ENCODE results near the gene ZNF519.
"Not testable (repeated sequence)": the region's sequence is repeated elsewhere in the genome, so short reads cannot be mapped to it uniquely, and the experiment has no call there.

The ZNF519 gene

GRCh38 chr18:14147935-14148865, 16.0 kb upstream of the ZNF519 start:
- DNase-seq (ENCODE audit: low spot score) = not testable (repeated sequence)

GRCh38 chr18:14146771-14147170, 14.5 kb upstream of the ZNF519 start:
- DNase-seq (ENCODE audit: low spot score) = not testable (repeated sequence)

DNA sequence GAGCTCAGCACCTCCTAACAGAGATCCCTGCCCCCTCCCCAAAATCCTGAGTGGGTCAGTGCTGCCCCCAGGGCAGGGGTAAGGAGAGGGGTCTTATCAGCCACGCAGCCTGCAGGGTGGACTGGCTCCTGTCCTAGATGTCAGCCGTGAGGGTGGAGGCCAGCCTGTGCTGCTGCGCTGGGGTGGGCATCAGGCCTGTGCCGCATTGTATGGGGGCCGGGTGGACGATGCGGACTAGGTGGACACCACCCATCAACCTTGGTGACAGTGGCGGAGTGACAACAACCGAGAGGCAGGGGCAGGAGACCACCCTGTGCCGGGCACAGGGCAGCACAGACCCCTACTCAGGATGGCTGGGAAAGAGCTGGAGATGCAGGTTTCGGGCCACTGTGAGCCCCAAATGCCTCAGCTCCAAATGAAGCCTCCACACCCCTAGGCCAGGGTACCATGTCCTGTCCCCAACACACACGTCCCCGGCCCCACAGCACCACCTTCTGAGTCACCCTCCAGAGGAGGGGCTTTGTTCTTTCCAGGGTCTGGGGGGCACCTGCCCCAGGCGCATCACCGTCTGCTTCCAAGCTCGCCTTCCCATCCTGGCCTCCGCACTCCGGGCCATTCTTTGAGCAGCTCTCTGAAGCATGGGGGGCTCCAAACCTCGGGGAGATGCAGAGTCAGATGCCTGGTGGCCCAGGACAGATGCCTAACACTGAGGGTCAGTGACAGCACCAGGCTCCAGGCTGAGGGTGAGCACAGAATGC, 13.5 kb upstream of the ZNF519 start:
- not testable (repeated sequence) for DNase-seq (ENCODE audit: low spot score)

GRCh38 chr18:14145021-14145420, 12.8 kb upstream of the ZNF519 start:
- not testable (repeated sequence) for DNase-seq (ENCODE audit: low spot score)

DNA sequence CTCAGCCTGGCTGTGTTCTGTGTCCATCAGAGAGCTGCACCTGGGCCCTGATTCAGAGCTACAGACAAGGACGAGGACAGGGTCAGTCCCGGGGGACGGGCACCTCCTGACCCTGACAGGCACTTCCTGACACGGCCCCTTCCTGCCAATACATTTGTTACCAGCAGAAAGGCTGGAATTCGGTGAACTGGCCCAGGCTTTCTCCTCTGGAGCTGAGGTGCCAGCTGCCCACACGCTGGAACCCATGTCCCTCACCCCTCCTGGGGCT, 12.3 kb upstream of the ZNF519 start:
- no peak for DNase-seq (ENCODE audit: low spot score)

GRCh38 chr18:14143871-14144627, 11.8 kb upstream of the ZNF519 start:
- not testable (repeated sequence) for DNase-seq (ENCODE audit: low spot score)

- not testable (repeated sequence) for DNase-seq (ENCODE audit: low spot score)
Observed at GRCh38 chr18:14143396-14143795, 11.2 kb upstream of the ZNF519 start.

GRCh38 chr18:14142177-14142576, 9.9 kb upstream of the ZNF519 start:
- not testable (repeated sequence) for DNase-seq (ENCODE audit: low spot score)

DNA sequence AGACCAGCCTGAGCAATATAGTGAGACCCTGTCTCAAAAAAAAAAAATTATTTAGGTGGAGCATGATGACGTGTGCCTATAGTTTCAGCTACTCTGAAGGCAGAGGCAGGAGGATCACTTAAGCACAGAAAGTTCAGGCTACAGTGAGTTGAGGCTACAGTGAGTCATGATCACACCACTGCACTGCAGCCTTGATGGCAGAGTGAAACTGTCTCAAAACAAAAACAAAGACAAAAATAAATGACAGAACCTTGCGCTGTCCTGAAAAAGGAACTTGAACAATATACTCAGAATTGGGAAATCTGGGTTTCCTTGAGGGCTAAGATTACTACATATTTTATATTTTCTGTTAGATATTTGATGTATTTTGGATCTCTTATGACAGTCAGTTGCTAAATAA, 7.3 kb upstream of the ZNF519 start:
- not testable (repeated sequence) for DNase-seq (ENCODE audit: low spot score)

DNA sequence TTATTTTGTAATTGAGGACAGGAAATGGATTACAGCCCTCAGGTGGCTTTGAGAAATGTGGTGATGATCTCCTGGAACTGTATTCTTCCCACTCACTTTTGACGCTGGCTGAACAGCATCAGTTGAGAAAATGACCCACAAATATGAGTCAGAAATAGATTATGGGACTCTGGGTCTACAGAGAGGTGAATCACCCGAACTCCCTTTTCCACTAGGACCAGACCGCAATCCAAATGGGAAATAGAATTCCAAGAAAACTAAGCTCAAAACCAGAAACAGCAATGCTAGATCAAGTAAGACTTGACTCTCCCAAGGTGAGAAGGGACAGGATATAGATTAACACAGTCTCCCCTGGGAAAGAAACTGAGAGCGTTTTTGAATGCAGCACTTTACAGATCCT, 5.7 kb upstream of the ZNF519 start:
- not testable (repeated sequence) for DNase-seq (ENCODE audit: low spot score)

- not testable (repeated sequence) for DNase-seq (ENCODE audit: low spot score)
Observed at GRCh38 chr18:14131696-14132270, 452 bp downstream of the ZNF519 start.

GRCh38 chr18:14130804-14131203, 1.4 kb downstream of the ZNF519 start:
- DNase-seq (ENCODE audit: low spot score) = not testable (repeated sequence)

GRCh38 chr18:14124689-14125088, 7.5 kb downstream of the ZNF519 start:
- no peak for DNase-seq (ENCODE audit: low spot score)

DNA sequence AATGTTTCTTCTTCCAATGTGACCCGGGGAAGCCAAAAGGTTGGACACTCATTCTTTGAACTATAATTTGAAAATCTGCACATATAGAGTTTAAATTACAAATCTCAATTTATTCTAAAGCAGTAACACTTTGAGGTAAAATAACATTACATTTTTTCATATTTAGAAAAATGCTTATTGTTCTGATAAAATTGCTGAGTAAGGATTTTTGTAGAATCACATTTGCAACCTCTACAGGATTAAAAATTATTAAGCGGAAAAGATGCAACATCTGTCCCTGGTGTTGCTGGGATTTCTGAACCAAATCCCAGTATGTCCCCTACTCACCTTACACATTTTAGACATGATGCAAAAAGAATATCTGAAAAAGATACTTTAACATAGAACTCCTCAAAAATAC, 10.1 kb downstream of the ZNF519 start:
- DNase-seq (ENCODE audit: low spot score) = no peak

- DNase-seq (ENCODE audit: low spot score) = no peak
Observed at GRCh38 chr18:14120926-14121325, 11.3 kb downstream of the ZNF519 start.

DNA sequence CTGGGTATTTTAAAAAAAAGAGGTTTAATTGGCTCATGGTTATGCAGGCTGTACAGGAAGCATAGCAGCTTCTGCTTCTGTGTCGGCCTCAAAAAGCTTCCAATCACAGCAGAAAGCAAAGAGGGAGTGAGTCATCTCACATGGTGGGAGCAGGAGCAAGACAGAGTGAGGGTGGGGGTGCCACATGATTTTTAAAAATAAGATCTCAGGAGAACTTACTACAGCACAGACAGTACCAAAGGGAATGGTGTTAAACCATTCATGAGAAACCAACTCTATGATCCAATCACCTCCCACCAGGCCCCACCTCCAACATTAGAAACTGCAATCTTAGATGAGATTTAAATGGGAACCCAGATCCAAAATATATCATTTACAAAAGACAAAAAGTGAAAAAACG, 14.6 kb downstream of the ZNF519 start:
- no peak for DNase-seq (ENCODE audit: low spot score)

DNA sequence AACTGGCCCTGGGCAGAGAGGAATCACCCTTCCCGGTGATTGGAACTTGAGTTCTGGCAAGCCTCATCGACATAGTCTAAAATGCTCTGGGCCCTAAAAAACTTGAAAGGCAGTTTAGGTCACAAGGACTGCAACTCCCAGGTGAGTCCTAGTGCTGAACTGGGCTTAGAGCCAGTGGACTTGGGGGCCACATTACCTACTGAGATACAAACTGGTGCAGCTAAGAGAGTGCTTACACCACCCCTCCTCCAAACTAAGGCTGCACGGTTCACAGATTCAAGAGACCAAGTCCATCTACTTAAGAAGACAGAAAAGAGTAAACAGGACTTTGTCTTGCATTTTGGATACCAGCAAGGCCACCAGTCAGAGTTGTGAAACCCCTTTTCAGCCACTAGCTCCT, 25.3 kb downstream of the ZNF519 start:
- no peak for DNase-seq (ENCODE audit: low spot score)

DNA sequence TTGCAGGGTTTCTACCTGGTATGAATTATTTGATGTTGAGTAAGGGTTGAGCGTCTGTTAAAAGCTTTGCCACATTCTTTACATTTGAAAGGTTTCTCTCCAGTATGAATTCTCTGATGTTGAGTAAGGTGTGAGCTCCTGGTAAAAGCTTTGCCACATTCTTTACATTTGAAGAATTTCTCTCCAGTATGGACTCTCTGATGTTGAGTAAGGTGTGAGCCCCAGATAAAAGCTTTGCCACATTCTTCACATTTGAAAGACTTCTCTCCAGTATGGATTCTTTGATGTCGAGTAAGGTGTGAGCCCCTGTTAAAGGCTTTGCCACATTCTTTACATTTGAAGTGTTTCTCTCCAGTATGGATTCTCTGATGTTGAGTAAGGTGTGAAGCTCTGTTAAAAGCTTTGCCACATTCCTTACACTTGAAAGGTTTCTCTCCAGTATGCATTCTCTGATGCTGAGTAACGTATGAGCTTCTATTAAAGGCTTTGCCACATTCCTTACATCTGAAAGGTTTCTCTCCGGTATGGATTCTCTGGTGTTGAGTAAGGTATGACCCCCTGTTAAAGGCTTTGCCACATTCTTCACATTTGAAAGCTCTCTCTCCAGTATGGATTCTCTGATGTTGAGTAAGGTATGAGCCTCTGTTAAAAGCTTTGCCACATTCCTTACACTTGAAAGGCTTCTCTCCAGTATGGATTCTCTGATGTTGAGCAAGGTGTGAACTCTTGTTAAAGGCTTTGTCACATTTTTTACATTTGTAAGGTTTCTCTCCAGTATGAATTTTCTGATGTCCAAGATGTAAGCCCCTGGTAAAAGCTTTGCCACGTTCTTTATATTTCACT, 27.1 kb downstream of the ZNF519 start:
- DNase-seq (ENCODE audit: low spot score) = no peak

GRCh38 chr18:14104201-14104600, 28.0 kb downstream of the ZNF519 start:
- DNase-seq (ENCODE audit: low spot score) = no peak

- no peak for DNase-seq (ENCODE audit: low spot score)
Observed at GRCh38 chr18:14100503-14101286, 31.5 kb downstream of the ZNF519 start.

Data from activated CD4-positive, alpha-beta T cell treated with anti-CD3 and anti-CD28 coated beads, Interleukin-2, Interleukin-4, amounts not matched to agents 100 ng/mL and 50 ng/mL, durations not matched to agents 16 hours and 8 hours (primary cell).